ENCODE measurements around the gene VRK1.

Gene VRK1

DNA sequence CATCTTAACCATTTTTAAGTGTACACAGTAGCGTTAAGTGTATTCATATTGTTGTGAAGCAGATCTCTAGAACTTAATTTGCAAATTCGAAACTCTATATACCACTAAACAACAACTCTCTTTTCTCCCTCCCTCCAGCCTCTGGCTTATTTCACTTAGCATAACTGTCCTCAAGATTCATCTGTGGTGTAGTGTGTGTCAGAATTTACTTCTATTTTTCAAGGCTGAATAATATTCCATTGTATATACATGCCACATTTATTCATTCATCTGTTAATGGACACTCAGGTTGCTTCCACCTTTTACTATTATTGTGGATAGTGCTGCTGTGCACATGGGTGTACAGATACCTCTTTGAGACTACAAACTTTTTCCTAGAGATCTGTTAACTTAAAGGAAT lies 26.5 kb downstream of the VRK1 start:
- no peak for DNase-seq (ENCODE audit: extremely low read depth in 1 of 2, low read depth in 1 of 2)

DNA sequence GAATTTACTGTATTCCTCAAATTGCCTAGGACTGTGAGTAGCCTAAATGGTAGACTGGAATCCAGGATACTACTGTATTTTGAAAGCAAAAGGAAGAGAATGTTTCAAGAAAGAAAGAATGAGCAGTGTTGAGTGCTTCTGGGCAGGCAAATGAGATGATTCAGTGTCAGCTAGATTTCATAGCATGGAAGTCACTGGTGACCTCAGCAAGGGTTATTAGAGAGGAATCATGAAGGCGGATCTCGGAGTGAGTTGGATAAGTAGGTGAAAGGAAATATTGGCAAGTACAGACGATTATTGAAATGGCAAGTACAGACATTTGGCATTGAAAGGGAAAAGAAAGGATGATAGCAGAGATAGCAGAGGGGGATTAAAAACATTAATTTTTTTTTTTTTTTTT lies 27.1 kb downstream of the VRK1 start:
- DNase-seq (ENCODE audit: extremely low read depth in 1 of 2, low read depth in 1 of 2), result no peak

DNA sequence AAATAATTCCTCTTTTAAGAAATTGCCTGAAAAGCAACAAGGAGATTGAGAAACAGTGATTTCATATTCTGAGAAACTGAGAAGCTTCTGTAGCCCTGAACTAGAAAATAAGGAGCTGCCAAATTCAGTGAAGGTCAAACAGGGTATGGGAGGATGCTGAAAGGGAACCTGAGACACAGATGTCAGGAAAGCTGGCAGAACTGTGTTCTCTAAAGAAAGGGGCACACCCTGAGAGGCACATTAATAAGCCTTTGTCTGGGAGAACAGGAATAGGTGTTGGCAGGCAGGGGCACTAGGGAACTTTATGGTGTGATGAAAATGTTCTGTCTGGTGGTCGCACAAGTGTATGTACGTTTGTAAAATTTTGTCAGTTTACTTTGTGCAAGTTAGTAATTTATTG lies 29.6 kb downstream of the VRK1 start:
- DNase-seq (ENCODE audit: extremely low read depth in 1 of 2, low read depth in 1 of 2), result no peak

DNA sequence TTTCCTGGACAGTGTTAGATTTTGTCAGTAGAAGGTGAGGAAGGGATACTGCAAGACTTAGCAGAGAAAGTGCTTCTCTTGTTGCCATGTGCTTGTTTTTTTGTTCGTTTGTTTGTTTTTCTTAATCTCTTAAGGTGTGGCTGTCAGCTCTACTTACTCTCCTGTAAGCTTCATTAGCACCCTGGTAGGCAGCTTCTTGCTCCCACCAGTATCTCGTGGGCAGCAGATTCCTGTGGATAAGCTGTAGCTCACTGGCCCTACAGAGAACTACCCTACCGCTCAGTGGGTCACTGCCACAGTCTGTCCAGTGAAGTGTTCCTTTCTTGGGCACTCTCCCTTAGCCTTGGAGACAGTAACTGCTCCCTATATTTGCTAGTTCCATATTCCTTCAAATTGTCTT lies 30.1 kb downstream of the VRK1 start:
- DNase-seq (ENCODE audit: extremely low read depth in 1 of 2, low read depth in 1 of 2), result no peak

DNA sequence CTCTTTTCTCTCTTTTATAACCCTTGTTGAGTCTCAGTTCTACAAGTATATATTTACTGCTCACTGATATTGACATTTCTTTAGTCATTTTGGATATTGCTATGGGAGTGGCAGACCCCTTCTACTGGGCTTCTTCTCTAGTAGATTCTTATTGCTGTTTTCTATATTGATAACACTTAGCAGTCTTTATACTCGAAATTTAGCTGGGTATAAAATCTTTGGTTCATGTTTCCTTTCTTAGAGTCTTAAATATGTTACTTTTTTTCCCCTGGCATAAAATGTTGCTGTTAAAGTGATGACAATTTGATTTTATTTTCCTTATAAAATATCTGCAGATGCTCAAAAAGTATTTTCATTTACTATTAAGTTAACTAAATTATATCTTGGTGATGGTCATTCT lies 32.6 kb downstream of the VRK1 start:
- DNase-seq (ENCODE audit: extremely low read depth in 1 of 2, low read depth in 1 of 2), result no peak

DNA sequence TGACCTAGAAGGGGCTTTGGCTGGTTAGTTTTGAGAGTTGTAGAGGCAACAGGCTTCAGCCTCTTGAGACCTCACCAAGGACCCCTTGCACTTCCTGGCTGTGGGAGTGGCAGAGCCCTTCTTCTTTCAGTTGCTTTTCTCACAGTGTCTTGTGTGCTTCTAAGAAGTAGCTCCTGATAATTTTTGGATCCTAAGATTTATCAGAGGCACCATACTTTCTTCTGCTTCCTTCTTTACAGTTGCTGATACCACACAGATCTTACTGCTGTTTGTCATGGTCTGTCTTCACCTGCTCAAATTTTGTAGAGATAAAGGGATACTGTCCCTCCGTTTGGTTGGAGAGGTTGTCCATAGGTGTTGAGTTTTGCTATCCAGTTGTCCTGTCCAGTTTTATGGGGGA lies 33.8 kb downstream of the VRK1 start:
- DNase-seq (ENCODE audit: extremely low read depth in 1 of 2, low read depth in 1 of 2), result no peak

DNA sequence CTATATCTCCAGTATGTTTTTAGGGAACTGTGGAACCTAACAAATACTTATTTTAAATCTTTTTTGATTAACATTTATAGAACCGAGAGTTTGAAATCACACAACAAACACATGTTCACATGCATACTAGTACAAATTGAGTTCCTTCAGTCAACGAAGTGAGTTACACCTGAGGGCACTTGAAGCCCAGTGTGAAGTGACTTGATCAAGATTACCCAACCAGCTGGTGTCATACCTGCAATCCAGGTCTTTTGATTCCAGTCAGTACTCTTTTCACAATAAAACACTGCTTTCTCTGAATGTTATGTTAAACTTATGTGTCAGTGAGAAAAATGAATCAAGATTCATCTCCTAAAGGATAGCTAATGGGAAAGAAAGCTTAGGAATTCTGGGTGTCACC lies 35.2 kb downstream of the VRK1 start:
- no peak for DNase-seq (ENCODE audit: extremely low read depth in 1 of 2, low read depth in 1 of 2)

DNA sequence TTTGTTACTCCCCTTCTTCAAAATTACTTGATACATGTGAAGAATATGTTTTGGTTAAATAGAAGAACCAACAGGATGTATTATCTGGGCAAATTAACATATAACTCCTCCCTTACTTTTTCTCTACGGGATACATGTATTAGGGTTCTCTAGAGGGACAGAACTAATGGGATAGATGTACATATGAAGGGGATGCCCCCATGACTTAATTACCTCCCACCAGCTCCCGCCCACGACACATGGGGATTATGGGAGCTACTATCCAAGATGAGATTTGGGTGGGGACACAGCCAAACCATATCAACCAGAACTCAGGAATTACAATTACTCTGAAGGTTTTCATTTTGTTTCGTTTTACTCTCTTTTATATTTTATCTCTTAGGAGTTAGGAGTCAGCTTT lies 41.3 kb downstream of the VRK1 start:
- no peak for DNase-seq (ENCODE audit: extremely low read depth in 1 of 2, low read depth in 1 of 2)

DNA sequence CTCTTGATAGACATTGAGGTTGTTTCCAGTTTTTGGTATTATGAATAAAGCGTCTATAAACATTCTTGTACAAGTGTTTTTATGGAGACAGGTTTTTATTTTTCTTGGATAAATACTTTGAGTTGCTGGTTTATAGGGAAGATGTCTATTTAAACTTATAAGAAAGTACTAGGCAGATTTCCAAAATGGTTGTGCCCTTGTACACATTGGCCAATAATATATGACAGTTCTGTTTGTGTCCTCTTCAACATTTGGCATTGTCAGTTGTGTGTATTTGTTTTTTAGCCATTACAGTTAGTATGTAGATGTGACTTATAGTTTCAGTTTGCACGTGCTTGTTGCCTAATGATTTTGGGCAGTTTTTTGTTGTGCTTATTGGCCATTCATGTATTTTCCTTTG lies 42.1 kb downstream of the VRK1 start:
- DNase-seq (ENCODE audit: extremely low read depth in 1 of 2, low read depth in 1 of 2), result no peak

DNA sequence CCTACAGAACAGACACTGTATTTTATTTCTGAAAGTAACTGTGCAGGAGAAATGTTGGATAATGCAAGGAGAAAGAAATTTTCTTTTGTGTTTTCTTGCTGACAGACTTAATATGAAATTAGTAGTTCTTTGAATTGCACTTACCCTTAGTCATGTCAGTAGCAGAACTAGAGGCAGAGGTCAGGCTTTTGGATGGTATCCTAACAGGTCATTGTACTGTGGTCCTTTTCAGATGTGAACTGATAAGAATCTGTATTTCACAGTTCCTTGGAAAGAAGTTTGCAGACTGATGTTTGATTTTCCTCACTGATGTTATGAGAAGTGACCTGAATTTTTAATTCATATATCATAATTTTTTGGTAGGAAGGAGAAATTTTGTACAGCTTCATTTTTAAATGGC lies 46.0 kb downstream of the VRK1 start:
- no peak for DNase-seq (ENCODE audit: extremely low read depth in 1 of 2, low read depth in 1 of 2)

DNA sequence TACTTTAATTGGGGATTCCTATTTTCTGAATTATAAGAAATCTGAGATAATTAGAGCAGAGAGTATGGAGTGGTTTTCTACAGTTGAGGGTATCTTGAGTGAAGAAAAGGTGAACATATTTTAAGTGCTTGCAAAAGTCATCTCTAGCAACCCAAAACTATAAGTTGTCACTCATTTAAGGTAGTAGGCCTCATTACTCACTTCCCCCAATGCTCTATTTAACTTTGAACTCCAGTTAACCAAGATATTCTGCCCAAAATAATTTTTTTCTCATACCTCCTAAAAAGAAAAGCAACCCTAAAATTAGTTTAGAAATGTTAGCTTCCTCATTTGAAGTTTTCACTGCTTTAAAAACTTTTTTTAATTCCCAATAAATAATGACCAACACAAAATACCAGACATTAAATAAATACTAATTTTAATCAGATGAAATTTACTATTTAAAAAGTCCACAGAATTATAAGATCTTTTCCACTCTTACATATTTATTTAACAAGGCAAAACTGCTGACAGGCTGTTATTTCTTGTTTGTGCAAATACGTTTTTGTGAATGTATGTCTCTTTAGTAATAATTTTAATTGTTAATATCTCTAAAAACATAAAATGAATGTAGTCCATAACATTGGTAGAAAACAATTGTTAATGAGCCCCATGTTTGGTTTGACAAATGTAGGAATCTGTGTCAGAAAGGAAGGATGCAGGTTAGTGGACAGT lies 47.8 kb downstream of the VRK1 start:
- no peak for DNase-seq (ENCODE audit: extremely low read depth in 1 of 2, low read depth in 1 of 2)

DNA sequence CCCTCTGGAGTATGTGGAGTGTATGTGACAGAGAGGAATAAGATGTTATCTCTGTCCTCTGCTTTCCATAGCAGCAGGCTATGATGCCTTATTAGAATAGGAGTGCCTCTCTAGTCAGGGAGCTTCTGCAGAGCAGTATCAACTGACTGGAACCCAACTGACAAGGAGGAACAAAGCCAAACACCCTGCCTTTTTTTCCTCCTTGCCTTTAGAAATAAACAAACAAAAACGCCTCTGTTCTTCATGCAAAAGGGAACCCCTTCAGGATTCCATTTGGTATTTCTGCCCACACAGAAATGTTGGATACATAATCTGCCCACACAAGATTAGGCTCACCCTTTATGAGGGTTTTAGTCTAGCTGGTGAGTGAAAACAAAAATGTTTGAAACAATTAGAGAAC lies 50.3 kb downstream of the VRK1 start:
- no peak for DNase-seq (ENCODE audit: extremely low read depth in 1 of 2, low read depth in 1 of 2)

DNA sequence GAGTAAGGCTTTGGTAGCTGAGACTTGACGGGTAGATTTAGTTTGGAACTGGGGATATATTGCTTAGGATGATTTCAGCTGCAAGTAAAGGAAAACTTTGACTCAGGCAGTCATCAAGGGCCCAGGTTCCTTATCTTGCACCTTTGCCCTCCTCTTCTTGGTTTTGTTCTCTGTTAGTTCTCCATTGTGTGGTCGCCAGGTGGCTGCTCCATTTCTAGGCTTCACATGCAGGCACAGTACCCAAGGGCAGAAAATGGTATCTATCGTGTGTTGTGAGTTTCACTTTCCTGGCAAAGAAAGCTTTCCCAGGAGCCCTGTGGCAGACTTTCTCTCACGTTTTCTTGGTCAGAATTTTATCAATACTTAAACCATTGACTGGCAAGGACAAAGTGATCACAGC lies 50.8 kb downstream of the VRK1 start:
- DNase-seq (ENCODE audit: extremely low read depth in 1 of 2, low read depth in 1 of 2), result no peak

DNA sequence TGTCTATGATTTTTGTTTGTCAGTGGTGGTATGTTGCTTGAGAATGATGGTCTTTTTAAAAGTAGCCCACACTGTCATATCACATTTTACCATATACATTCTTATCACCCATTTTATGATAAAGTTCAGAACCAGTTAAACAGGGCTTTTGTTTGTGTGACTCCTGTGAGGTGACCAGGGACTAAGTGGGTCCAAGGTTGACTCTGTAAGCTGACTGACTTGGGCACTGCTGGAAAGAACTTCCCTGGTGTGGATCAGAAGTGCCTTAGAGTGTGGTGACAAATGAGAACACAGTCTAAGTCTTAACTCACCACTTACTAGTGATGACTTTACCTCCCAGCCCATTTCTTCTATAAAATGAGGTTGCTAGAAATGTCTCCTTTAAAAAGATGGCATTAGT lies 52.6 kb downstream of the VRK1 start:
- no peak for DNase-seq (ENCODE audit: extremely low read depth in 1 of 2, low read depth in 1 of 2)

DNA sequence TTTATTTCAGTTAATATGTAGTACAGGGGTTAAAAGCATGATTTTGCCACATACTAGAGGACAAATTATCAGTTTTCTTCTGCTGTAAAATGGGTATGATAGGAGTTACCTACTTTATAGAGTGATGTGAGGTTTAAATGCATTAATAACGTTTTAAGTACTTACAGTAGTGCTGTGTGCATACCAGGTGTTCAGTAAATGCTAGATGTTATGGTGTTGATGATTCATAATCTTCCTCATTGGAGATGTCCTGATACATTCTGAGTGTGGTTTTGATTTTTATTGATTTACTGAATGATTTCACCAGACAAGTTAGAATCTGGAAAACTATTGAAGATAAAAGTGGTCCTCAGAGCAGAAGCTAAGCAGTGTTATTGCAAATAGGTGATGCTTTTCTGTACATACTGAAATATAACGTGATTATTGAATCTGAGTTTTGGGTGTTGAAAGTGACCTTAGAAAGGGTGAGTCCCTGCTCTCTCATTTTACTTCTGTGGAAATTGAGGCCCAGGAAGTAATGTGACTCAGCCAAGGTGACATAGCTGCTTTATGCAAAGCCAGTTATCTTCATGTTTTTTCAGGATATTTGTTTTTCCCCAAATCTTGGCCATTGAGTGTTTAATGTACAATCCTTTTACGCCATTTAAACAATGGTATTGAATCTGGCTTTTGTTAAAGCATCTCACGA lies 54.7 kb downstream of the VRK1 start:
- no peak for DNase-seq (ENCODE audit: extremely low read depth in 1 of 2, low read depth in 1 of 2)

DNA sequence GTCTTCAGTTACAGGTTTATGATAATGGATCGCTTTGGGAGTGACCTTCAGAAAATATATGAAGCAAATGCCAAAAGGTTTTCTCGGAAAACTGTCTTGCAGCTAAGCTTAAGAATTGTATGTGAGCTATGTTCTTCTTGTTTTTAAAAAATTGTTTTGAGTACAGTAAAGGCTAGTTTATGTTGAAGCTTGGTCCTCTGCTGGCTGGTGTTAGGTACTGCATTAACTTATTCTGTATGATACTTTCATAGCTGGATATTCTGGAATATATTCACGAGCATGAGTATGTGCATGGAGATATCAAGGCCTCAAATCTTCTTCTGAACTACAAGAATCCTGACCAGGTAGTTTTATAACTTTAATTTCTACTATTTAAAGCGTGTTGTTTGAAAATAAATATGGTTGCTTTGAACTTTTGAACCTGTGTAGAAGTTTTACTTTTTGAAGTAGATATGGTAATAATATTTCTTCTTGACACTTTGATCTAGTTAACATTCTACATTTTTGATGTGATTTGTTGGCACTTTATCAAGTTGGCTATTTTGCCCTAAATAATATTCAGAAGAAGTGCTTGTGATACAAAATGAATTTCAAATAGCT lies 55.7 kb downstream of the VRK1 start:
- DNase-seq (ENCODE audit: extremely low read depth in 1 of 2, low read depth in 1 of 2), result no peak

DNA sequence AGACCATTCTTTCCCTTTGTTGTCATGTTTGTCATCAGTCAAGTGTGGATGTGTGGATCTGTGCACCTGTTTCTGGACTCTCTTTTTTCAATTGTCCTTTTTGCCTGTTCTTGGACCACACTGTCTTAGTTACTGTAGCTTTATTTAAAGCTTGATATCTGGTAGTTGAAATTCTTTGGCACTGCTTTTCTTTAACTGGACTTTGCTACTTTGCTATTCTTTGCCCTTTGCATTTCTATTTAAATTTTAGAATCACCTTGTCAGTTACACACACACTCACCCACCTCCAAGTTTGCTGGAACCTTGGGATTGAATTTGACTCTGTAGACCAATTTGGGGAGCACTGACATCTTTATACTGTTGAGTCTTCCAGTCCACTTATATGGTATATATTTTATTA lies 61.5 kb downstream of the VRK1 start:
- no peak for DNase-seq (ENCODE audit: extremely low read depth in 1 of 2, low read depth in 1 of 2)

DNA sequence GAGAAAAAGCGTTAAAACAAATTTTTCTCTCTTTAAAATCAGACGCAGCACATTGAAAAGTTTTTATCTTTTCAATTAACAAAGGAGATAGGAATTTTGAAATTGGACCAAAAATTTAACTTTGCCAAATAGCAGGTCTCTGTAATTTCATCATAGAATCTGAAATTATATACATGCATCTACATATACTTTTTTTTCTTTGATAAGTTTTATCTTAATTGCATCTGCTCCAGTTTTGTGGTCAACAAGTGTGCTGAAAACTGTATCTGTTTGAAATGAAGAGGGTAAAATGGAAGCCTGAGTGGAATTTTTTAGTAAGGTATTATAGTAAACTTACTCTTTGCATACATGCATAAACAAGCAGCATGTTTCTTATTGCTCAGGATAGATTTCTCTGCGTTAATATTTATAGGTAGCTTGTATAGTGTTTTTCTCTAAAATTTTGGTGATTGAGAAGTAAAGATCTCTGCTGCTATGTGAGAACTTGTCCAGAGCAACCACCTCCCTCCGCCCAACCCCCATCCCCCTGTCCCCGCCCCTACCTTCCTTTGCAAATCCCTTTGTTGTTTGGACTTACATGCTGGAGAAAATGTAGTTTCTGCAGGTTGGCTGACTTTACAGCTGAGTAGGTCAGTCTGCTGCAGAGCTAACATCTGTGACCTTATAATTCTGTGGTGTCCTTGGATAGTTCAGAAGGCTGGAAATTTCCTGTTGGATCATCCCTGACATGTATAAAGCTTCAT lies 64.6 kb downstream of the VRK1 start:
- no peak for DNase-seq (ENCODE audit: extremely low read depth in 1 of 2, low read depth in 1 of 2)

DNA sequence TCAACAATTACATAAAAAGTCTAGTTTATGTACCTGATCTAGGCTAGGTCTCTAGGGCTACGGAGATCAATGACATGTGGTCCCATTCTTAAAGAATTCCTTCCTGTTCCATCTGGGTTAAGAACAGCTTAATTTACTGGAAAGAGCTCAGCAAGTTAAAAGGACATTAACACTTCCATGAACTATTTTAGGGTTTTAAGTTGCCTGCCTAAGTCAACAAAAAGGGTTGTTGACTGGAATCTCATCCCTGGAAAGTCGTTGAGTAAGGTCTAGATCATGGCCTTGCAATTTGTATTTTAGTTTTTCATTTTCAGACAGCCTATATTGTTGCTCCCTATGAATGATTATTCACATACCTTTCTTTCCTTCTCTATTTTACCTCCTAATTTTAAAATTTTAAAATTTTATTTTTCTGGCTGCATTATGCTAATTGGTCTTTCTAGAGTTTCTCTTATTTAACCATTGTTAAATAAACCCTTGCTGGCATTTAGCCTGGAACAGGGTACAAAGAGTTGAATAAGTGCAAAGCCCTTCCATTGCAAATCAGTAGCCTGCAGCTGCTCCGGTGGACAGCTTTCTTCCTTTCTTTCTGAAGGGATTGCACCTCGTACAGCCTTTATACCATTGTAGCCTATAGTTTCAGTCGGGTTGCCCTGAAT lies 66.3 kb downstream of the VRK1 start:
- no peak for DNase-seq (ENCODE audit: extremely low read depth in 1 of 2, low read depth in 1 of 2)

DNA sequence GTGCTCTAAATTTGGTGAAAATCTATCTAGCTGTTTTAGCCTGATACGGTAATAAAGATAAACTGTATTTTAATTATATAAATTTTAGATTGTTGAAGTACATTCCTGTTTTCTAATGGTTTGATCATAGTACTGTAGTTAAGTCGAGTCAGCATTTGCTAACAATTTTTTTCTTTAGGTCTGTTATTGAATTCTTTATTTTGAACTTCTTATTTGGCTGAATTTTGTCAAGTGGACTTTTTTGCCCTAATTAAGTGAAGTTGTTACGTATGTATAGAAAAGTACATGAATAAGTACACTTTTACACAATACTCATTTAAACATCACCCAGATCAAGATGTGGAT lies 66.8 kb downstream of the VRK1 start:
- DNase-seq (ENCODE audit: extremely low read depth in 1 of 2, low read depth in 1 of 2), result no peak

DNA sequence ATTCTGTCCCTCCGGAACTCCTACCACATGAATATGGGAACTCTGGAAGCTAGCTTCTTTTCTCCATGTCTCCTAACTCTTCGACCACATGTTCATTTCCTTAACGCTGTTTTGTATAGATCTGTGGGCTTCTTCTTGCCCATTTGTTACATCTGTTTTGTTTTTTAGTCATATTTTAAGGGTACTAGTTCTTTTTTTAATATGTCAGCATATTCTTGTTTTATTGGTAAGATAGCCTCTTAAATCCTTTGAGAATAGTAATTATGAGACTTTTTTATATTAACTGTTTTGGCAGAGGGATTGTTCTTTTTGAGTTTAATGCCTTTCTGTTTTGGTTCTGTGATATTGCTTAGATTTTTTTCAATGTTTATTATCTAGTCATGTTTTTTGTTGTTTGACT lies 70.5 kb downstream of the VRK1 start:
- no peak for DNase-seq (ENCODE audit: extremely low read depth in 1 of 2, low read depth in 1 of 2)
